Osteocyte (in vitro differentiated cells): ENCODE results near the gene CBX3. TPM values are rescaled to one million over a fixed set of nuclear protein-coding genes. Genes with fewer than 3 reads are reported as not detected.
"Not testable (repeated sequence)": the region's sequence is repeated elsewhere in the genome, so short reads cannot be mapped to it uniquely, and the experiment has no call there.

Source experiments
- DNase-seq: peaks from one replicate; pipeline ENCODE4 v3.0.0; 2021; ENCODE audit warnings: mixed read lengths; ENCODE audit not compliant: unreplicated experiment; ENCODE audit errors: extremely low spot score
- H3K27ac Mint-ChIP-seq: one replicate; pipeline ENCODE4 v1.8.0; 2021; ENCODE audit warnings: mild to moderate bottlenecking, mixed read lengths; ENCODE audit not compliant: unreplicated experiment
- H3K27me3 Mint-ChIP-seq: one replicate; pipeline ENCODE4 v1.8.0; 2021; ENCODE audit warnings: mixed read lengths; ENCODE audit not compliant: unreplicated experiment
- H3K36me3 Mint-ChIP-seq: one replicate; pipeline ENCODE4 v1.8.0; 2021; ENCODE audit warnings: mixed read lengths; ENCODE audit not compliant: unreplicated experiment
- H3K4me1 Mint-ChIP-seq: one replicate; pipeline ENCODE4 v1.8.0; 2021; ENCODE audit warnings: mixed read lengths; ENCODE audit not compliant: unreplicated experiment
- H3K4me3 Mint-ChIP-seq: one replicate; pipeline ENCODE4 v1.8.0; 2021; ENCODE audit warnings: mild to moderate bottlenecking, moderate library complexity, mixed read lengths; ENCODE audit not compliant: unreplicated experiment
- H3K9me3 Mint-ChIP-seq: one replicate; pipeline ENCODE4 v1.8.0; 2021; ENCODE audit warnings: mixed read lengths; ENCODE audit not compliant: unreplicated experiment
- CTCF ChIP-seq: fragments of 200-600 bp; sonication (generic); IDR thresholded peaks from 2 replicates; pipeline ENCODE4 v1.5.0; 2021; ENCODE audit warnings: antibody characterized with exemption, mild to moderate bottlenecking, moderate library complexity
- total RNA-seq: library from RNA; stranded (reverse); gene quantifications from 2 replicates; pipeline ENCODE4 v1.2.1, GENCODE V29; 2021

CBX3 gene
- total RNA-seq, 1 donor from 2014 or later = 133 TPM

- Mint-ChIP-seq H3K4me1 (no peaks in the 10 kb centered on the region), H3K9me3 (no peaks in the 10 kb centered on the region), H3K27ac (no peak overlapping the region), H3K4me3 (no peak overlapping the region), H3K27me3 (peaks cover 20% of the 10 kb centered on the region), H3K36me3 (no peaks in the 10 kb centered on the region)
- no peak for TF ChIP-seq CTCF
- DNase-seq = no peak
Observed at GRCh38 chr7:26237035-26237807, 35.7 kb downstream of the CBX3 start.

GRCh38 chr7:26238032-26238431 is 36.5 kb downstream of the CBX3 start:
- Mint-ChIP-seq H3K36me3 (no peaks in the 10 kb centered on the region), H3K27ac (no peak overlapping the region), H3K4me1 (no peaks in the 10 kb centered on the region), H3K27me3 (peaks cover 21% of the 10 kb centered on the region), H3K9me3 (no peaks in the 10 kb centered on the region), H3K4me3 (no peak overlapping the region)
- DNase-seq = no peak
- TF ChIP-seq CTCF = no peak

DNA sequence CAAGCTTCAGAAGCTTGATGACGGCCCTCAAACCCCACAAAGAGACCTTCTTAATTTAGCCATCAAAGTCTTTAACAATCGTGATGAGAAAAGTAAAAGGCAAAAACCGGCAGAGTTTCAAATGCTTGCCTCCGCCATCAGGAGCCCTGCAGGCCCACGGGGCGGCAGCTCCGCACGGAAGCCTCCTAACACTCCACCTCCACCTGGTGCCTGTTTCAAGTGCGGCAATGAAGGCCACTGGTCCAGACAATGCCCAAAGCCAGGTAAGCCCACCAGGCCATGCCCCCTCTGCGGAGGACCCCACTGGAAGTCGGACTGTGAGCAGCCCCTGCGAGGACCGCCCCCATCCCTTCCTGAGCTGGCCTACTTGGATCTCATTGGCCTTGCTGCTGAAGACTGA is 43.6 kb downstream of the CBX3 start:
- Mint-ChIP-seq H3K27me3 (peaks cover 4% of the 10 kb centered on the region), H3K4me1 (no peaks in the 10 kb centered on the region), H3K27ac (no peak overlapping the region), H3K9me3 (no peaks in the 10 kb centered on the region), H3K4me3 (no peak overlapping the region), H3K36me3 (no peaks in the 10 kb centered on the region)
- peak; percentile 82 for DNase-seq
- no peak for TF ChIP-seq CTCF

DNA sequence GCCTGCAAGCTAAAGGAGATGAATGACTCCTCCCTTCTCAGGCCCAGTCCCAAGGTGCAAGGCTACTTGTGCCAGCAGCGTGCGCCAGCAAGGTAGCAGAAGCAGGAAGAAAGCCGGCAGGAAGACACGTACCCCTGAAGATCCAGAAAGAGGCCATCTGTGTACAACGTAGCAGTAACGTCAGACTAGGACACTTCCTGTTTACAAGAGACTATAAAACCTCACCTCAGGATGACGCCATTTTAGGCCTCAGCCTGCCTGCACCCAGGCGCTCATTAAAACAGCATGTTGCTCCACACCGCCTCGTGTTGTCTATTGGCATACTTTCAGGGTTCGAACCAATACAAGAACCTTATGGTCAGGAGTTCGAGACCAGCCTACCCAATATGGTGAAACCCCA is 48.7 kb downstream of the CBX3 start:
- DNase-seq = no peak
- Mint-ChIP-seq H3K36me3 (no peaks in the 10 kb centered on the region), H3K27ac (no peak overlapping the region), H3K27me3 (peaks cover 5% of the 10 kb centered on the region), H3K4me3 (no peak overlapping the region), H3K9me3 (no peaks in the 10 kb centered on the region), H3K4me1 (no peaks in the 10 kb centered on the region)
- no peak for TF ChIP-seq CTCF

DNA sequence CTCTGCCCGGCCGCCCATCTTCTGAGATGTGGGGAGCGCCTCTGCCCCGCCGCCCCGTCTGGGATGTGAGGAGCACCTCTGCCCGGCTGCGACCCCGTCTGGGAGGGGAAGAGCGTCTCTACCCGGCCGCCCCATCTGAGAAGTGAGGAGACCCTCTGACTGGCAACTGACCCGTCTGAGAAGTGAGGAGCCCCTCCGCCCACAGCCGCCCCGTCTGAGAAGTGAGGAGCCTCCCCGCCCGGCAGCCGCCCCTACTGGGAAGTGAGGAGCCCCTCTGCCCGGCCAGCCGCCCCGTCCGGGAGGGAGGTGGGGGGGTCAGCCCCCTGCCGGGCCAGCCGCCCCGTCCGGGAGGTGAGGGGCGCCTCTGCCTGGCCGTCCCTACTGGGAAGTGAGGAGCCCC is 60.3 kb downstream of the CBX3 start:
- peak; percentile 81 for DNase-seq
- H3K36me3 Mint-ChIP-seq, H3K4me1 Mint-ChIP-seq, H3K27me3 Mint-ChIP-seq, H3K4me3 Mint-ChIP-seq, H3K27ac Mint-ChIP-seq: not testable (repeated sequence)
- peaks cover 15% of the 10 kb centered on the region for H3K9me3 Mint-ChIP-seq

Other genes starting within 250 kb of the CBX3 start
- gene NFE2L3, start 49.5 kb upstream of the CBX3 start, total RNA-seq = 0.55 and 0.78 TPM in 2 replicates
- gene HNRNPA2B1, start 999 bp upstream of the CBX3 start, total RNA-seq = 484 and 495 TPM in 2 replicates
- not detected in 2 replicates for gene SNX10, start 90.1 kb downstream of the CBX3 start, total RNA-seq